ENCODE data around the gene DPYSL5.

GRCh38 chr2:26854283-26854827 lies 6.4 kb downstream of the DPYSL5 start:
- TF ChIP-seq CTCF (IDR thresholded peaks at IDR 0.05; ENCODE audit: poor library complexity, severe bottlenecking), result no peak
- no peak for TF ChIP-seq EP300 (conservative IDR thresholded peaks at IDR 0.05; ENCODE audit: poor library complexity, severe bottlenecking)
- no peak for TF ChIP-seq POLR2AphosphoS5 (IDR thresholded peaks at IDR 0.05)
- TF ChIP-seq REST (IDR thresholded peaks at IDR 0.05; ENCODE audit: borderline replicate concordance), result no peak
- no peak for TF ChIP-seq RAD21 (conservative IDR thresholded peaks at IDR 0.05)

Measured in neural cell (in vitro differentiated cells).